ENCODE data around the gene SORBS2.

GRCh38 chr4:185570727-185571126, 241.3 kb downstream of the SORBS2 start:
- TF ChIP-seq CTCF (IDR thresholded peaks at IDR 0.05) (no peak), E2F1 (CRISPR knock-in tag; IDR thresholded peaks at IDR 0.05) (no peak), ZNF532 (CRISPR knock-in tag; IDR thresholded peaks at IDR 0.05; ENCODE audit: borderline replicate concordance) (no peak), FOXP4 (CRISPR knock-in tag; IDR thresholded peaks at IDR 0.05) (no peak), FOXP1 (CRISPR knock-in tag; IDR thresholded peaks at IDR 0.05; ENCODE audit: borderline replicate concordance) (no peak), NR3C1 (CRISPR knock-in tag; conservative IDR thresholded peaks at IDR 0.05; ENCODE audit: low read depth) (no peak), SP1 (CRISPR knock-in tag; conservative IDR thresholded peaks at IDR 0.05) (no peak), TCF7 (CRISPR knock-in tag; IDR thresholded peaks at IDR 0.05; ENCODE audit: low read depth) (no peak), AFF4 (CRISPR knock-in tag; IDR thresholded peaks at IDR 0.05; ENCODE audit: borderline replicate concordance) (no peak)

Data from WTC11 (cell line).